GM19455 (cell line): ENCODE measurements around the gene NAXE.
"Not testable (repeated sequence)": the region's sequence is repeated elsewhere in the genome, so short reads cannot be mapped to it uniquely, and the experiment has no call there.

Experiments used
- ATAC-seq: cut with Tn5 transposase; IDR thresholded peaks from one replicate; pipeline ENCODE4 v1.9.1; 2021; ENCODE audit not compliant: unreplicated experiment

The NAXE gene

DNA sequence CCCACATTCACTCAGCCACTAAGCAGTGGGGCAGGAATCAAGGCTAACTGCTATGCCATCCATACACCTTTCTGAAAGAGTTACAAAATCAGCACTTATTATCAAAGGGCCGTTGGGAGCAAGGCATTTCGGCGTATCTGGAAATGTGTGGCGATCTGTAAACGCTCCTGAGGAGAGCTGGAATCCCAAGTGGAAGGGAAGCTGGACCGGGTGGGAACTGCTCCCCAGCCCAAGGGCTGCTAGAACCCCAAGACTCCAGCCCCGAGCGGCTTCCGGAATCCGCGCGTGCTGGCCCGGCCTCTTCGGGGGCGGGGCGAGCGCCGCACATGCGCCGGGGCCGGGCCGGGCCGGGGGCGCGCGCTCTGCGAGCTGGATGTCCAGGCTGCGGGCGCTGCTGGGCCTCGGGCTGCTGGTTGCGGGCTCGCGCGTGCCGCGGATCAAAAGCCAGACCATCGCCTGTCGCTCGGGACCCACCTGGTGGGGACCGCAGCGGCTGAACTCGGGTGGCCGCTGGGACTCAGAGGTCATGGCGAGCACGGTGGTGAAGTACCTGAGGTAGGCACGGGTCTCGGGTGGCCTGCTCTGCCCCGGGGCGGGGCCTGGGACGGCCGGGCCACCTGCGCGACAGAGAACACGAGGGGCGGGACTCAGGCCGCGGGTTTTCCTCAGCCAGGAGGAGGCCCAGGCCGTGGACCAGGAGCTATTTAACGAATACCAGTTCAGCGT, at the start of gene NAXE:
TSS of gene NAXE (plus strand) at position 345 of the 726 bp plus-strand sequence. CDS start at position 374, 29 bp downstream.
- peak; percentile 87 for ATAC-seq

DNA sequence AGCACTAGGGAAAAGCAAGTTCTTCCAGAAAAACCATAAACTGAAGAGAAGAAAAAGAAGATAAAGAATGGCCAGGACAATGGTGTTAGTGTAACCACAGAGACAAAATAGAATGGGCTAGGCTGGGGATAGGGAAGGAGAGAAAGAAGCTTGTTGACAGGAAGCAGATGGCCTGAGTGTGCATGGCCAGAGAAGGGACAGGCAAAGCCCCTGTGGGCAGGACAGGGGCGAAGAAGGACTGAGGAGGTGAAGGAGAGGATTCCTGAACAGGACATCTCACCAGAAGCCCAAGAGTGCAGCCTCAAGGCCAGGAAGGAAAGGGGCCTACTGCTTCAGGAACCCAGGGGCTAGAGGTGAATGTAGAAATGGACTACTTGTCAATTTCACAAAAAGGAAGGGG, 48.5 kb upstream of the NAXE start:
- ATAC-seq = no peak

DNA sequence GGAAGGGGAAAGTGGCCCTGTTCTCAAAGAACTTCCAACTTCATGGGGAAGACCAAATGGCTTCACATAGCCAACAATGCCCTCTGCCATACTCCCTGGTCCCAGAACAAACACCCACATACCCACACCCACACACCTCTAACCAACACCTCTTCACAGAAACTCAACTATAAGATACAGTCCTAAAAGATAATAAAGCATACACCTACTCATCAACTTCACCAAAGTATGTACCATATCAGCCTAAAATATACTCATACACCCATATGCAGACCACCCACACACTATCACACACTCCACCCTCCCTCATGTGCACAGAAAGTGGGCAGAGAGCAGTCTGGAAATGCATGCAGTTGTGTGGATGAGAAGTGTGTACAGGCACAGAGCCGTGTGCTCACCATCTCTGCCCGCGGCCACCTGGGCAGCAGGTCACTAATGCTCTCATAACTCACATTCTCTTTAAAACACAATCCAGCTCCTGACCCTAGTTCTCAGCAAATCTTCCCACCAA, 46.9 kb upstream of the NAXE start:
- ATAC-seq = no peak

DNA sequence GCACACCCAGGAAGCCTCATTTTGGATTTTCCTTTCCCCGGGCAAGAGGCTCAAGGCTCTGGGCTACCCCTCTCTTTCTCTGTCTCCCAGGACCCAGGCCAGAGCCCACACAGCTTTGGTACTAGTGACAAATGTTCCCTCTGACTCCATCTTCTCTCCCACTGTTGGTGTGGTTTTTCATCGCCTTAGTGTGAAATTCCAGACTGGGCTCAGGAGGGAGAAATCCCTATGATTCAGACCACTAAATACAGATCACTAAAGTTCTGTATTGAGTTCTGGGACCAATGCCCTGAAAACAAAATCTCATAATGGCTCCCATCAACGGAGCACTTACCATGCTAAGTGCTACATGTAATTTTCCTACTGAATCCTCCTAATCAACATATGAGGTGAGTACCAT, 45.3 kb upstream of the NAXE start:
- ATAC-seq = no peak

DNA sequence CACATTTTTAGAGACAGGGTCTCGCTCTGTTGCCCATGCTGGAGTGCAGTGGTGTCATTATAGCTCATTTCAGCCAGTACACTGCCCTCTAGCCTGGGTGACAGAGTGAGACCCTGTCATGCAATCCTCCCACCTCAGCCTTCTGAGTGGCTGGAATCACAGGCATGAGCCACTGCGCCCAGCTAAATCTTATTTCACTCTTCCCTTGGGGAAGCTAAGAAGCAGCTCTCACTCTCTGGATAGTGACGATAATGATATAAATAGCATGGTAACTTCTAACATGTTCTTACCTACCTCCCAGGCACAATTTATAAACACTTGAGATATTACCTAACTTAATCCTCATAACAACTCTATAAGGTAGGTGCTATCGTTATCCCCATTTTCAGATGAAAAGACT, 44.1 kb upstream of the NAXE start:
- ATAC-seq = no peak

DNA sequence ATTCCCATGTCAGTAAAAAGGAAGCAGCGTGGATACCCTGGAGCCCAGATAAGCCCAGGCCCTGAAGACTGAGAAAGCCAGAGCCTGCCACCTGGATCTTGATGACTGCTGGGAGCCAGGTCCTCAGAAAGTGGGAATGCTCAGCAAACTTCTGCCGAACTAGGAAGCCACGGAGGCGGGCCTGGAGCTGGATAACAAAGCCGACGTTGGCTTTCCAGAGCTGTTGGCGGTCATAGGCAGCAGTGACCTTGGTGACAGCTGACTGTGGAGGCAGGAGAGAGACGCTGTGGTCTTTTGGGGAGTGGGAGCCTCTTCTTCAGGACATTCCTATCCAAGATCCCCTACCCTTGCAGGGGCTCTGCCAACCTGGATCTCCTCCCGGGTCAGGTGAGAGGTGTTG, 43.6 kb upstream of the NAXE start:
- ATAC-seq = no peak

DNA sequence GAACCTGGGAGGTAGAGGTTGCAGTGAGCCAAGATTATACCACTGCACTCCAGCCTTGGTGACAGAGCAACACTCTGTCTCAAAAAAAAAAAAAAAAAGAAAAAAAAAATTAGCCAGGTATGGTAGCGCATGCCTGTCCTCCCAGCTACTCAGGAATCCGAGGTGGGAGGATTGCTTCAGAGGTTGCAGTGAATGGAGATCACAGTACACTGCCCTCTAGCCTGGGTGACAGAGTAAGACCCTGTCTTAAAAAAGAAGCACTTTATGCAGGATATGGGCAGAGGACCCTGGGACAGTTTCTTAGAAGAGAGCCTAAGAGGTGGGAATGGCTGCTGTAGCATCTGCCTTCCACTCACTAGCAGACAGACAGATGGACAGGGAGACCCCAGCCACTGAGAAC, 42.2 kb upstream of the NAXE start:
- no peak for ATAC-seq

DNA sequence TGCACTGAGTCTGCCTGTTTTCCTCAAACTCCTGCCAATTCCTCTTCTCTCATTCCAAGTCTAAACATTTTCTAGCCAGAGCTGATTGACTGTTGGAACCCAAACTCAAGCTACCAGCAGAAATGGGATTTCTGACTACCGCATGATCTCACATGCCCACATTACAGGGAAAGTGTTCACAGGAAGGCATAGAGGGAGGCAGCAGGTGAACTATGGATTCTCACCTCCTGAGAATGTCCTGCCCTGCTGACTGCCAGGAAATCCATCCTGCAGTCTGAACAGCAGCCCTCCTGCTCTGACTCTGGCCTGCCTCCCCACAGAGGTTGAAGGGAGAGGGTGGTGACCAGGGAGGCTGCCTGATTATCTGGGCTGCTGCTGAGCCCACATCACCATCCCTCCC, 41.7 kb upstream of the NAXE start:
- no peak for ATAC-seq

DNA sequence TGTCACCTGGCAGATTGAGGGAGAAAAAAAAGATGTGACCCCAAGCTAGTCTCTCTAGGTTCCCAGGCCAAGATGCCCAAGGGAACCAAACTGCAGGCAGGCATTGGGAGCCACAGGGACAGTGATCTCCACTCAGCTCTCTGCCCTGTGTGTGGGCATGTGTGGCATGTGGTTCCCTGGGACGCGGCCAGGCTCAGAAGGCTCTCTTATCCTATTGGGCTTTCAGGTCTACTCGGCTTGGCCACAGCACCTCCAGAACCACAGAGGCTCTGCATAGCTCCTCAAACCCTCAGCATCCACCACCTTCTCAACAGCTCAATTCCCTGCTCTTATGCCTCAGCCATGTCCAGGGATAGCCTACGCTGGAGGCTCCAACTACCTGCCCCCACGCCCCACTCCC, 41.2 kb upstream of the NAXE start:
- no peak for ATAC-seq

DNA sequence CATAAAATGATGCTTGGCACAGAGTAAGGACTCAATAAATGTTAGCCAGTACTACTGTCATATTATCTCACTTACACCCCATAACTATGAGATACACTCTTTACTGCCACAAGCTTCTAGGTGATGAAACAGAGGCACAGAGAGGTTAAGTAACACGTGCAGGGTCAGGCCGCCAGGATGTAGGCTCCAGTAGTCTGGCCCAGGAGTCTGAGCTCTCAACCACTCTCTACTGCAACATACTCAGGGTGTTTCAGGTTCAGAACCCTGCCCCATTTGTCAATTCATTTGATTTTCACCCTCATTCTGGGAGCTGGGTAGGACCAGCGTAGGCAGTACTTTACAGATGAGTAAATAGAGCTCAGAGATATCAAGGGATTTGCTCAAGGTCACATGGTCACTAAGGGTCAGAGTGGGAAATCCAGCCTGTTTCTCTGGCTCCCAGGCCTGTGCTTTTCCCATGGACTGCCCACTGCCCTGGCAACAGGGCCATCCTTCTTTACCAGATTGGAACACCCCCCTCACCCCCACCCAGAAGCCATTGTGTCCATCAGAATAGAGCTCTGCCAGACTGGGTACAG, 40.4 kb upstream of the NAXE start:
- ATAC-seq = no peak

DNA sequence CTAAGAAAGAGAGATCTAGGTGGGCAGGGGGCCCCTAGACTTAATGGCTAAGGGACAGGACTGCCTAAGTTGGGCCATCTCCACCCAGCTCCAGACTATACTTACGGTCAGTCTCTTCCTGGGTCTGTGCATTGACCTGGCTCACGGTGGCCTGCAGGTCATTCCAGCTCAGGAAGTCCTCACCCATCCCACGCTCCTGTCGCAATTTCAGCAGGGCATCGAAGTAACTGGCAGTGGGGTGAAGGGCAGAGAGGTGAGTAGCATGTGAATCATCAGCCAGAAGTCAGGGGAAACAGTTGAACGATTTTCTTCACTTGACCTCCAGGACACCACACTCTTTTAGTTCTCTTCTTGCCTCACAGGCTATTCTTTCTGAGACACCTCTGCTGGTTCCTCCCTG, 39.7 kb upstream of the NAXE start:
- ATAC-seq = no peak

DNA sequence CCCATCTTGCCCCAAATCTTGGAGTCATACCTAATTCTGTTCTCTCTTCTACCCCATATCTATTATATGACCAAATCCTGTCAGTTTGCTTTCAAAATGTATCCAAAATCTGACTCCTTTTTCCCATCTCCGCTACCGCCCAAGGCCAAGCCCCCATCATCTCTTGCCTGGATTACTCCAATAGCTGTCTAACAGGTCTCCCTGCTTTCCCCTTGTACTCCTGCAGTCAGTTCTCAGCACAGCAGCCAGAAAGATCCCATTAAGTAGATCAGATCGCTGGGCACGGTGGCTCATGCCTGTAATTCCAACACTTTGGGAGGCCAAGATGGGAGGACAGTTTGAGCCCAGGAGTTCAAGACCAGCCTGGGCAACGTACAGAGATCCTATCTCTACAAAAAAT, 39.1 kb upstream of the NAXE start:
- no peak for ATAC-seq

DNA sequence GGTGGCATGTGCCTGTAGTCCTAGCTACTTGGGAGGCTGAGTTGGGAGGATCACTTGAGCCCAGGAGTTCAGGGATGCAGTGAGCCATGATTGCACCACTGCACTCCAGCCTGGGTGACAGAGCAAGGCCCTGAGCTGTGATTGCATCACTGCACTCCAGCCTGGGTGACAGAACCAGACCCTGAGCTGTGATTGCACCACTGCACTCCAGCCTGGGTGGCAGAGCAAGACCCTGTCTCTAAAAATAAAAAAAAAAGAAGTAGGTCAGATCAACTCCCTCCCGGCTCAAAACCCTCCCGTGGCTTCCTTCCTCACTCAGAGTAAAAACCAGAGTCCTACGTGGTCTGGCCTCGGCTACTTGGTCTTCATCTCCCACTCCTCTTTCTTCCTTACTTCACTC, 38.6 kb upstream of the NAXE start:
- not testable (repeated sequence) for ATAC-seq

DNA sequence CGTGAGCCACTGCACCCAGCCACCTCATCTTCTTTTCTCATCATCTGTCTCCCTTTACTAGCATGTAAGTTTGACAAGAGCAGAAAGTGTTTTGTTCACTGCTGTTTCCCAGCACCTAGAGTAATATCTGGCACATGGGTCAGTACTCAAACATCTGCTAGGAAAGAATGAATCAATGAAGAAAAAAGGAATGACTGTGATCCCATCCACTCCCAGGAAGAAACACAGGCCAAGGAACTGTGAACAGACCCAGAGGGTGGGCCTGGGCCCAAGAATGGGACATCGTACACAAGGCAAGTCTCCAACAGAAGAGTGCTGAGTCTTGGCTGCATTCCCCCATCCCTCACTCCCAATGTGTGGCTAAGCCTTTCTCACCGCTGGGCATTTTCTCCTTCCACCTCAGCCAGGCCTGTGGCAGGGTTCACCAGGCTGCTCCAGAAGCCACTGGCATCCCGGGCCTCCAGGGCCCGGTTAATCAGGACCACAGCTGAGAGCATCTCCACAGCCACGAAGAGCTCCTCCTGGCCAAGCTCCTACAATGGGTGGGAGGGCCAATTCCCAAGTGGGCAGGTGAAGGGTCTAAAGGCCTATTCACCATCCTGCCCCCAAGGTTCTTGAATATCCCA, 37.6 kb upstream of the NAXE start:
- no peak for ATAC-seq

DNA sequence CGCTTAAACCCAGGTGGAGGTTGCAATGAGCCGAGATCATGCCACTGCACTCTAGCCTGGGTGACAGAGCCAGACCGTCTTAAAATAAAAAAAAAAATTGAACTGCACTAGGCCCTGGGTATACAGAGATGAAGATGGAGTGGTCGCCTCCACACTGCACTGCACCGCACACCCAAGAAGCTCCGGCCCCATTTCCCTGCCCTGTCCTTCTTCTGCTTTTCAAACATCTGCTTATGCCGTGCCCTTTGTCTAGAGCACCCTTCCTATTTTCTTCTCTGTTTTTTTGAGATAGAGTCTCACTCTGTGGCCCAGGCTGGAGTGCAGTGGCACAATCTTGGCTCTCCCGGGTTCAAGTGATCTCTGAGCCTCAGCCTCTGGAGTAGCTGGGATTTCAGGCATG, 36.6 kb upstream of the NAXE start:
- ATAC-seq = no peak

DNA sequence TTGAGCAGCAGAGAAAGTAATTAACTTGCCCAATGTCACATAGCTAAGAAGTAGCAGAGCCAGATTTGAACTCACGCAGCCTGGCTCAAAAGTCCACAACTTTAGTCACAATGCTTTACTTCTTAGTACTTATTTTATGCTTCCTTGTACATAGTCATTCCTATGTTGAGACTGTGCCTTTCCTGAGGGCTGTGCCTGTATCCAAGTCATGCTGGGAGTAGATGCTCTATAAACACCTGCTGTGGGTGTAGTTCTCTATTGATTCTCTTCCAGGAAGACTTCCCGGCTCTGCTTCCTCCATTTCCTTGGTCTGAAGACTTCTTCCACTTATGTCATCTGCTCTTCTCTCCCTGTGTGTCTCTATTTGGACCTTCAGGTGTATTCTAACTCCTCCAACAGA, 35.9 kb upstream of the NAXE start:
- ATAC-seq = no peak

DNA sequence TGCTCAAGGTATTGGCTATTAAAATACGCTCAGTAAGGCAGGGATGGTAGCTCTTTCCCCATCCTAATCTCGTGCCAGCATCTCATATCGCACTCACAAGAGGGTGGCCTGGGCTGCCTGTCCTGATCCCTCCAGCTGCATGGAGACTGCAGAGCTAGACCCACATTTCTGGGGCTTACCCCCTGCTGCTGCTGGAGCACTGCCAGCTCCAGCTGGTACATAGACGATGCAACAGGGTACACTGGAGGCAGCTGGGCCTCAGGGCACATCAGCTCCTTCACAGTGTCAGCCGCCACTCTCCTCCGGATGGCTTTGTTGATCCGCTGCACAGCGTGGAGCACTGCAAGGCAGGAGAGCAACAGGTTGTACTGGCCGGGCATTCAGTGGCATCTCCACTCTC, 35.2 kb upstream of the NAXE start:
- no peak for ATAC-seq

DNA sequence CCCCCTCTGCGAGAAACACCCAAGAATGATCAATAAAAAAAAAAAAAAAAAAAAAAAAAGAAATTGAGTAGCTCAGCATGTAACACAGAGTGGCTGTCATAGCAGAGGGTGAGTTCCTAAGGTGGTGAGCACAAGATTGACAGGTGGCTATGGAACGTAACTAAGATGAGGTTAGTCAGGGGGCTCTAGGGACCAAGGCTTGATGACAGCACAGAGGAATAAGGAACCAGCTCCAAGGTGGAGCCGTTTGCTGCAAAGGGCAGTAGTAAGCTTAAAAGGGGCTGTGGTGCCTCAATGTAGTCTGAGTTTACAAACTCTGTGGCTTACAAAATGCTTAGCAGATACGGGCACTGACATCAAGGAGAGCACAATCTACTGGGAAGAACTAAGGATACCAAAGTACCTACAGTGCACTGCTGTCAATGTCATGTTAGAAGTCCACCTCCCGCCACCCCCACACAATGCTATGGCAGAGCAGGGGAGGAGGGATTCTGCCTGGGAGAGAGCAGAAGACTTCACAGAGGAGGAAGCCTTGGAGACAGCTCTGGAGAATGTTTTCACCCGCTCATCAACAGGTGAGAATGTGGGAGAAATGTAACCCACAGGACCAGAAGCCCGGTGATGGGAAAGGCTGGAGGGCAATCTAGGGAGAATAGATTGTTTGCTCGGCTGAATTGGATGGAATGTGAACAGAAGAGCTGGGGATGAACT, 32.3 kb upstream of the NAXE start:
- ATAC-seq = no peak

DNA sequence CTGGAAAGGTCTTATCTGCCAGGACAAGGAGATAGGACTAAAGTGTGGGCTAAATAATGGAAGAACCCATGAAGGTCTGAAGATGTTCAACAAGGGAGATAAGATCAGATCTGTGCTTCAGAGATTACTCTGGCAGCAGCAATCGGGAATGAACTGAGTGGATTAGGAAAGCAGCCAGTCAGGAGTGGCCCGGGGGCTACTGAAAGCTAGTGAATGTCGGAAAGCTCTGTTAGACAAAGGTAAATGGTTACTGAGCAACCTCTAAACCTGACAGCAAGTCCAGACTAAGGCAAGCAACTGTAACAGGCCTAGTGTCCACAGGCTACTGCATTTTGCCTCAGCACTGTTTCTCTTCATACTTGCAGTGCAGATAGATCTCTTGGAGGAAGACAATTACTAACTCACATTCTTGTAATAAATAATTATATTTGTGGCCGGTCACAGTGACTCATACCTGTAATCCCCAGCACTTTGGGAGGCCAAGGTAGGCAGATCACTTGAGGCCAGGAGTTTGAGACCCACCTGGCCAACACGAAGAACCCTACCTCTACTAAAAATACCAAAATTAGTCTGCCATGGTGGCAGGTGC, 31.7 kb upstream of the NAXE start:
- ATAC-seq = no peak

DNA sequence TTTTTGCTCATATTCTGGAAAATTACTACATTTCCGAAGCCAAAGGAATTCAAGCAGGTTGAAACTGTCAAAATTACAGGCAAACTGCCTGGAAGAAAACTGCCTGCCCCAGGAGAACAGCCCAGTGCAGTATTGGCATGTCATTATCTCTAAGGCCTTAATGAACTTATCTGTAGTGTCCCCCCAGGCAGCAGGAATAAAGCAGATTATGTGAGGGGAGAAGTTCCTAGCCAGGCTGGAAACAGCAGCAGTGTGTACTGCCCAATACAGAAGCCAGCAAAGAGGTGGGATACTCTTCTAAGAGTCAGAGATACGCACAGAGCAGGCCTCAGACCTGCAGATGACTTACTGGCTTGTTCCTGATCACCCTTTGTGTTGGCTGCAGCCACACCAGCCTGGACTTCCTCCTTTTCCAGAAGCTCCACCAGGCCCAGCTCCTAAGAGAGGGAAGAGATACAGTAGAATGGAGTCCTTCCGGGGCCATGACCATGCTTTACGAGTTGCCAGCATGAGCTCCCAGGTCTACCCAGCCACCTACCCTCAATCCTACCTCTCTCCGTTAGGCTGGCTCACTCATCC, 30.9 kb upstream of the NAXE start:
- no peak for ATAC-seq

DNA sequence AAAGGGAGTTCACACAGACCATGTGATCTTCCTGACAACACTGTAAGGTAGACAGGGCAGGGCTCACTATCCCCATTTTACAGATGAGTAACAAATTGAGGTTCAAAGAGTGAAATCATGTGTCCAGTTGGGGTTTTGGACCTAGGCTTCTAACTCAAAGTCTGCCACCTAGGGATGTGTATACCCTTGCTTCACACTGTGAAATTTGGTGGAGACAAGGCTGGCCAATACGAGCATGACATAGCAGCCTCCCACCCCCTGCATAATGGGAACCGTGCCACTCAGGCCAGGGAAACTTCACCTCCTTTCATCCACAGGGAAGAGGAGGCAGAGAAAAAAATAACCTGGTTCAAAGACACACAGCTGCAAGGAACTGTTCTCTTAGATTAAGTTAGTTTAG, 26.1 kb upstream of the NAXE start:
- ATAC-seq = no peak
